NCI-H774 (cell line): ENCODE data around the gene MBD5.

ENCODE experiments used
- DNase-seq: peaks from one replicate; lab custom pipeline; 2025; lab: John Stamatoyannopoulos, UW

The MBD5 gene

GRCh38 chr2:148461876-148462275 lies 441.0 kb downstream of the MBD5 start:
- no peak for DNase-seq

- DNase-seq = no peak
These were observed 454.7 kb downstream of the MBD5 start for GRCh38 chr2:148475626-148476025.

GRCh38 chr2:148479398-148479797 lies 458.5 kb downstream of the MBD5 start:
- no peak for DNase-seq

DNA sequence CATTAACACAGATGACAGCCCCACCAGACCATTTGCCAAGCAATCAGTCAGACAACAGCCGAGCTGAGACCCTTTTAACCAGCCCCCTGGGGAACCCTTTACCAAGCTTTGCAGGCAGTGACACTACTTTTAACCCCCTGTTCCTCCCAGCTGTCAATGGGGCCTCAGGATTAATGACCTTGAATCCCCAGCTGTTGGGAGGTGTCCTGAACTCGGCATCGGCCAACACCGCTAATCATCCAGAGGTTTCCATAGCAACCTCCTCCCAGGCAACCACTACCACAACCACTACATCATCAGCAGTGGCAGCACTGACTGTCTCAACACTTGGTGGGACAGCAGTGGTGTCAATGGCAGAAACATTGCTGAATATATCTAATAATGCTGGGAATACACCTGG lies 462.8 kb downstream of the MBD5 start:
- no peak for DNase-seq

DNA sequence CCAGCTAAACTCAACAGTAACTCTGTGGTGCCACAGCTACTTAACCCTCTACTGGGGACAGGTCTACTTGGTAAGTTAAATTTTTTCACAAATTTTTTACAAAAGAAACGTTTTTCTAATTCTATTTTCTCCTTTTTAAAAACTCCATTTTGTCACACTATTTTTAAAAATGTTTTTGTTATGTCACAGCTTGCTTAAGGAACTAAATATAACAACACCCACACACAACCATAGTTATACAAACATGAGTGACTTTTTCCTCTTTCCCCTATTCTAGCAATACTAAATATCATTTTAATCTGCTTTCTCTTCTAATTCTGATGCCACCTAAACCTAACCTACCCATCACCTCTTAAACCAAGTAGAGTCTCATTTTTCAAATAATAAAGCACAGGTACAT lies 463.2 kb downstream of the MBD5 start:
- no peak for DNase-seq

DNA sequence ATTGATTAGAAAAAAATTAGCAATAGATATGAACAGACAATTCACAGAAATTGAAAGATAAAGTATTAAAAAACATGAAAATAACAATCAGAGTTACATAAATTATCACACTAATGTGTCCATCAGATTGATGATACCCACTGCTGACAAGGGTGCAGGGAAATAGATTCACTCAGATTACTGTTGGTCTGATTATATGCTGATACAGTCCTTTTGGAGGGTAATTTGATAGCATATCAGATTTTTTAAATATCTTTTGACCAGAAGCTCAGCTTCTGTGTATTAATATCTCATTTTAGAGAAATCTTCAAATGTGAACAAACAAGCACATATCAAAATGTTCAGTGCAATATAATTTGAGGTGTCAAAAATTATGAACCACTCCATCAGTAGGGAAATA lies 465.8 kb downstream of the MBD5 start:
- no peak for DNase-seq

GRCh38 chr2:148487439-148487838 lies 466.5 kb downstream of the MBD5 start:
- no peak for DNase-seq

- DNase-seq = no peak
These were observed 470.0 kb downstream of the MBD5 start for GRCh38 chr2:148490840-148491439.

DNA sequence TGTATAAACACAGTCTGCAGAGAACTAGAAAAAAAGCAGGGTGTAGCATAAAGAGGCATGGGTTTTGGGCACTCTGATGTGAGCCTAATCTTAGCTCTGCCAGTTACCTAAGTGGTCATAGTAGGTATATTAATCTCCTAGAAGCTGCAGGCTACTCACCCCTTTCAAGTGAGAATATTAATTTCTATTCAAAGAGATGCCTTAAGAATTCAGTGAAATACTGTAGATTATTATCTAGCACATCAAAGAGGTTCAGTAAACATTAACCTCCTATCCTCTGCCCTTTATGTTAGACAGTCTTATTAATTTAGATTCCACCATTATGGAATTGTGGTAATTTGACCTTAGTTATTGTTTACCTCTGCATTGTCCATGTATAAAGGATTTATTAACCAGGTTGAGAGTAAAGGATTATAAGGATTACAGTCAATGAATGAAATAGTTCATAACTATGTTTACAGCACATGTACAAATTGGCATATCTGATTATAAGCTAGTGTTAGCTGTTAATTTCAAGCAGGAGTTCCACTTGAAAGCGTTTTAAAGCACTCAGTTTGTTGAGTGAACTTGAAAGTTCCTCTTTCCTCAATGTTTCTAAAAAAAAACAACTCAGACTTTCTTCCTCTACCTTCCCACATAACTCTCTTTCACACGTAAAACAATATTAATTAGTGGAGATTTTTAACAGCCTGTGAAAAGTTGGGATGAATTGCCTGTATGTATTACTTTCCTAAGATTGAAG lies 473.1 kb downstream of the MBD5 start:
- no peak for DNase-seq

DNA sequence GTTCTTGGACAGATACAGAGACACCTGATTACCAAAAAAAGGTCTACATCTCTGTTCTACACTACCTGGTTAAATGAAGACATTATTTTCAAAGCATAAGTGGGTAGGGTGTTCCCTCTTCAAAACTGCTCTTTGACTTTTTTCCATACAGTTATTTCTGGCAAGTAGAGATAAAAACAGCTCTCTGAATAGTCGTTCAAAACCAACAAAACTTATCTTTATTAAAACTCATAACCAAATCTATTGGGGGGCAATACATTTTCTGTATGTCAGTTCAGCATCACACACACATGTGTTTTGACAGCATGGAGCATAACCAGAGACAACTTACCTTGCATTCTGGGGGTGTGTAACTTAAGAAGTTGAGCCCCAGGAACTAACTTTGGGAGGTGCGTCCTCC lies 474.7 kb downstream of the MBD5 start:
- no peak for DNase-seq

GRCh38 chr2:148501545-148501944 lies 480.7 kb downstream of the MBD5 start:
- no peak for DNase-seq

- DNase-seq = no peak
These were observed 482.6 kb downstream of the MBD5 start for GRCh38 chr2:148503516-148503915.

DNA sequence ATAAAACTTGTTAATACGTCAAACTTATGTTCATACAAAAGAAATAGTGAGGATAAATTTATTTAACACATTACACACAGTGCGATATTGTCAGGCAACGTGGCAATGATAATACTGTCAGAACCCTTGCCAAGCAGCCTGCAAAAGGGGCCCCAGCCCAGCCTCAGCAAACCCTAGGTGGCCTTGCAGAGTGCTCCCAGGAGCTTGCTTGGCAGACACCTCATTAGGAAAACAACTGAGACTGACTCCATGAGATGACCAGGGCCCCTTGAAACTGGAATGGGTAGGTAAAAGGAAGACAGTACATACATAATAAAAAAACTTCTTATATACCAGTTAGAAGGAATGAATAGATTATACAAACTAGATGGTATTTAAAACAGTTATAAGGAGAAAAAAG lies 487.1 kb downstream of the MBD5 start:
- no peak for DNase-seq

DNA sequence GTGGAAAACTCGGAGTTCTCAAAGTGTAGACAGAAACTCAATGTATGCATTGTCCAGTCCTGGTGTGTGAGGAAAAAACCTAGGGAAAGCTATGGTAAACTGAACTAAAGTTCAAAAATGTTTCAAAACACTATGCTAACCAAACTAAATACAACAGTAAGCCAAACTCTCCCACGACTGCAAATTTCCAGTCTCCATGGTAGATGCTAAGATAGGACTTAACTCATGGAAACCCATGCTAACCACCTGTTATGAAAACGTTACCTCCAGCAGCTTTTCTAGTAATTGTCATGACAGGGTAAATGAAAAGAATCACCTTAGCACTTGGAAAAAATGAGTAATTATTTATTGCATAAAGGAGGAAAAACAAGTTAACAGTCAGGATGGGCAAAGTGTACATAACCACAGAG lies 488.0 kb downstream of the MBD5 start:
- DNase-seq = no peak

DNA sequence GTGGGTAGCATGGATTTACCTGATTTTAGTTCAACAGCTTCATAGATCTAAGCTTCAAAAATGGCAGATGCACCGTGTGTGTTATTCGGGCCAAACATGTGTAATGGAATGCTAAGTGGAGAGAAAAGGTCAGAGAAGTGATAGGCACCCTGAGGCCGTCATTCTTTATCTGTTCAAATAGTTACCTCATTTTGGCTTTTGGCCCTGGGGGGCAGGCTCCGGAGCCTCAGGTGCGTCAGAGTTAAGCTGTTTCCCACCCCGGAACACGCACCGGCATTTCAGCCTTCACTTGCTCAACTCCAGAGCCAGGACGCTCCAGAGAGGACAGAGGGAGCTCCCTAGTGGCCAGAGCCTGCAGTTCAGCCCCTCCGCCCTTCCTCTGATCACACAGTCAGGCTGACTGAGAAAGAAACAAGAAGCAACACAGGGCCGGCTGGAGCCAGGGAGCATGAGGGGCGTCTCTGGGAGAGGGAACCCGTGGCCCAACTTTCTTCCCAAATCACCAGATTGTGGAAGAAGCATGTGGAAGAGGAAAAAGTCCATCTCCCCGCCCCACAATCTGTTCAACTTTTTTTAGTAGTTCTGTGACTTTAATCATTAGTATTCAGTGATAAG lies 488.5 kb downstream of the MBD5 start:
- DNase-seq = peak; percentile 66

- DNase-seq = no peak
These were observed 491.0 kb downstream of the MBD5 start for GRCh38 chr2:148511883-148512282.

DNA sequence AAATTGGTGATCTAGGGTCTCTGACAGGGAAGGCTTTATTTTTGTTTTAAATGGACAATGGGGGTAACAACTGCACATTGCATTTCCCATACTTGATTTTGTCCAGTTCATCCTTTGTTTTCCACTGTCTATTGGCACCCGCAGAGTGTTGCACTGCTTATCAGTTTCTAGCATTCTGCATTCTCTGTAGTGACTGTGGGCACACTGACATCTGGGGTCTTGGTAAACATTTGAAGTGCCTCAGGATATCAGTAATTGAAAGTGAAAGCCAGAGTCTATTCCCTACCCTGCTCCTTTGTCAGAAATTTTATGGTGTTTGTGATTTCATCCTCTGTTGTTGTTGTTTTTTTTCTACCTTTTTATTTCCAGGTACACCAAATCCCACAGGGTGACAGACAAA lies 491.6 kb downstream of the MBD5 start:
- DNase-seq = no peak

DNA sequence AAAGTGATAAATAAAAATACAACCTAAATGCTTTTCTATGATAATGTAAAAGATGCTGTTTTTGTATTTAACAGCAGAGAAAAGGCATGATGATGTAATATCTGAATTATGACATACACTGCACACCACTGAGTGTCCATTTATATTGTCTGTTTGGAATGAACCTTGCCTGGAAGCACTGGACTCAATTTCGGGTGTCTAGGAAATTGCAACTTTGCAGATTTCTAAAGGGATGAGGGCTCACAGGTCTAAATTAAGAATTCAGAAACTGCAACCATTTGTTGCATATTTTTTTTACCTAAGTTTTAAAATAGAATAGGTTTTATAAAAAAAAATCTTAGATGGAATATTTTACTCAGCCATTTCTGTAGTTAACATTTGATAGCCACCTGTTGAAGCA lies 492.5 kb downstream of the MBD5 start:
- DNase-seq = no peak

DNA sequence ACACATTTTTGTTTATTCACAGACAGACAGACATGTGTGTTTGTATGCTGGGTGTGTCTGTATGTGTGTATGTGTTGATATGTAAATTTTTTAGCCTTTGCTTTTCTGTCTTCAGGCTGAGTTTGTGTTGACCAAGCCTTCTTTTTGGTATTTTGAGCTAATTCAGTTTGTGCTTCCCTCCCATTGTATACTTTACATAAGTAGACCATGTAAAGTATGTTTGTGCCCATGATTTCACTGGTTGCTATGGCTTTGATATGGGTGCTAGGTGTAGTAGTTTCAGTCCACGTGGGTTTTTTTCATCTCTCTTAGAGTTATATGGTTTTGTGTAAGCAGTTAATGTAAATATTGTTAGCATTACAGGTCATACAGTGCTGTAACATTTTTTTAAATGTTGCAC lies 494.2 kb downstream of the MBD5 start:
- DNase-seq = no peak

- DNase-seq = no peak
These were observed 495.1 kb downstream of the MBD5 start for GRCh38 chr2:148515976-148516375.

DNA sequence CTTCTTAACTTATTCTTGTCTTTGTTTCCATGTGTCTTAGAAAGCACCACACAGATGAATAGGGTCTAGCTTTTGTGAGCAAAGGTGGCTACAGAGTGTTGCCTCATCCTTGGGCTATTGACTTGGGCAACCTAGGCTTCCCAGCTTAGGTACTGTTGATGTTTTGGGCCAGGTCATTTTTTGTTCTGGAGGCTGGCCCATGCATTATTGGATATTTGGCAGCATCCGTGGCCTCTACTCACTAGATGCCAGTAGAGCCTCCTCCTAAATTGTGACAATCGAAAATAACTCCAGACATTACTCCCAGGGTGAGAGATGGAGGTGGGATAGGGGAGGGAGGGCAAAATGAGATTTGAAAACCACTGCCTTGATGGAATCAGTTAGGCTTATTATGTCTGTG lies 496.4 kb downstream of the MBD5 start:
- no peak for DNase-seq

GRCh38 chr2:148517822-148518221 lies 496.9 kb downstream of the MBD5 start:
- no peak for DNase-seq

DNA sequence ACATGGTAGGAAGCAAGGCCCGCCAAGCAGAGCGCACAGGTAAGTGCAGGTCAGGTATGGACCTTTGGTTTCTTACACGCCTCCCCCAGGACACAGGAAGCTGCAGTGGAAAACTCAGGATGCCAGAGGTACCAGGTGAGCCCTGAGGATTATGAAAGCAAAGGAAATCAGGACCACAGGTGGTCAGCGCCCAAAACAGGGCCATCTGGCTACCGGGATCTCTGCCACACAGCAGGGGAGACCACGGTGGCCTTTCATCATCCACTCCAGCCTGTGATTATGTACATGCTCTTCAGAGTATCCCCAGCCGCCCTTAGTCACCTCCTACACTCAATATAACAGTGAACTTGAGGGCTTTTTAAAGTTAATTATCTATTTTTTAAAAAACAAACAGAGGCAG lies 498.1 kb downstream of the MBD5 start:
- DNase-seq = peak; percentile 61

DNA sequence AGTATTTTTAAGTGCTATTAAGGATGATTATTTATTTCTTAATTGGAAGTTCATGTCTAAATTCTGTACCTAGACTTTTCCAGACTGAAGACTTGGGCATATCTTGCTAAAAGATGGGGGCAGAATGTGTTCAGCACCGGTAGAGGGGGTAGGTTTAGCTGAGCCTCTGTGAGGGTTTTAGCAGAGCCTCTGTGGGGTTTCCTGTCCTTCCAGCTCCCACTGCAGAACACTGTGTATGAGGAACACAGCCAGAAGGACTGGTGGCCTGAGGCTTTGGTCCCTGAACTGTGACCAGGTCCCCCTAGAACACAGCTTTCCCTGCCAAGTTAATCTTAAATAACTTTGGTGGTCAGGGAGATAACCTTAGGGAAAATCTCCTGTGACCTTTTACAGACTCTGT lies 500.3 kb downstream of the MBD5 start:
- no peak for DNase-seq
